SW 1271 (cell line): Measurements from ENCODE around the gene TGFBR3.

Experiments
- DNase-seq, 2 experiments: peaks; one replicate each; lab custom pipeline; 2025; lab: John Stamatoyannopoulos, UW

Gene TGFBR3

DNA sequence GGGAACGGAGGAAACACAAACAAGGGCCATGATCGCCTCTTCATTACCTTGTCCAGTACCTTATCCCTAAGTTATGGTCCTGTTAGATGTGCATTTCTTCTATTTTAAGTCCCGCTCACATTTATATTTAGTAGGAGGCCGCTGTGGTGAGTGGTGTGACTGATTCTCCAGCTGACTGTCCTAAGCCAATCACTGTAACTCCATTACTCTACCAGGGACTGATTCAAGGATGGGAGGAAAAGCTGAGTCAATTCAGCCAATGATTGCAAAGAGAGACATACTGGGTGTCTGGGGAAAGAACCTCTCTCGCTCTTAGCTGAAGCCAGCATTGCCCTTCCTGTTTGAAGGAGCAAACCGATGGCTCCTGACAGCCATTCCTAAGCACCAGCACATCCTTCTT lies 59.7 kb downstream of the TGFBR3 start:
- DNase-seq: no peak

- DNase-seq: no peak
Observed at GRCh38 chr1:91821126-91821868, 64.7 kb downstream of the TGFBR3 start.

- DNase-seq: no peak
Observed at GRCh38 chr1:91819038-91819788, 66.7 kb downstream of the TGFBR3 start.

DNA sequence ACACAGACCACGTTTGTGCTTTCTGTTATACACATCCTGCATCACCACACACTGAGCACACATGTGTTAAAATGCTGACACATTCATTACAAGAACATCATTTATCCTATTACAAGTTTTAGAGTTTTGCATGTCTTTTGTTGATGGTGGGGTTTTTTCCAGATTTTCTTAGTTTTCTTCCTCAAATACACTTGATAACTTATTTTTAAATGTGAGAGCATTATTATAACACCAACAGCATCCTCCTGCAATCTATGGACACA lies 67.3 kb downstream of the TGFBR3 start:
- no peak for DNase-seq

- no peak for DNase-seq
Observed at GRCh38 chr1:91817211-91817905, 68.6 kb downstream of the TGFBR3 start.

- DNase-seq: no peak
Observed at GRCh38 chr1:91816031-91816430, 69.9 kb downstream of the TGFBR3 start.

DNA sequence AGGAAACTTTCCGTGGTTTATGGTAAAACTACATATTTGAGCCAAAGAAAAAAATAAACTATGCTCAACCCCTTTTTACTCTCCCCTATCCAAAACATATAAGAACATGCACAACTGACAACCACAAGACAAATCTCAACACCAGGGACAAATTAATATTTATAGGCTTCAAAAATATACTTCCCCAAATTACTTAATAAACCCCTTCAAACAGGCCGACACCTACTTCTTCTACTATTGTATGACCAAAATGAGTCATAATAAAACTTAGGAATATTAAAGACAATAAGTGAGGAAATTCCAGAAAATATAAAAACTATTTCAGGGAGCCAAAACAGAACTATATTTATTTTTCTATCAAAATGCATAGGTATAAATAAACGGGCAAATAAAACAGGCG lies 71.5 kb downstream of the TGFBR3 start:
- no peak for DNase-seq

DNA sequence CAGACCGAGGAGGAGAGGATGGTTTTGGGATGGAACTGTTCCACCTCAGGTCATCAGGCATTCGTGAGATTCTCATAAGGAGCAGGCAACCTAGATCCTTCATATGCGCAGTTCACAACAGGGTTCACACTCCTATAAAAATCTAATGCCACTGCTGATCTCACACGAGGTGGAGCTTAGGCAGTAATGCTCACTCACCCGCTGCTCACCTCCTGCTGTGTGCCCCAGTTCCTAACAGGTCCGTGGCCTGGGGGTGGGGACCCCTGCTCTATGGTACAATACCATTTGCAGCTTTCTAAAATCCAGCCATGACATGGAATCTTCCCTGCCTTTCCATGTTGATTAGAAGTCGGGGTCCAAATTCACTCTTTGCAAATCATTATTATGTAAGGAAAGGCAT lies 72.1 kb downstream of the TGFBR3 start:
- DNase-seq: no peak

GRCh38 chr1:91811363-91812025 lies 74.5 kb downstream of the TGFBR3 start:
- no peak for DNase-seq

DNA sequence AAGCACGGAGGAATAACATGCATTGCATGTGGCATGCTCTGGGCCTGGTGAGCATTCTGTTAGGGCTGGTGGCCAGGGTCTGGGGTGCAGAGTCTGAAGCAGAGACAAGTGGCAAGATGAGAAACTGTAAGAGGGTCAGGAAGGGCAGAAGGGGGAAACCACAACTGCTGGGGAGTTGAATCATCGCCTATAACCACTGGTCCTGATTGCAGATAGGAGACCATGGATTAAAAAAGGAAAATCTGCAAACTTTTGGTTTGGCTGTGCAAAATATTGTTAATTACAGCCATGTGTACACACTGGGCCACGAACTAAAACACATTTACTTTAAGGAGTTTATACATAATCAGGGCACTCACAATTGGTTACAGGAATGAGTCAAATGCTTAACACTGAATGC lies 76.6 kb downstream of the TGFBR3 start:
- DNase-seq: no peak

GRCh38 chr1:91807921-91808620 lies 77.9 kb downstream of the TGFBR3 start:
- DNase-seq: no peak

DNA sequence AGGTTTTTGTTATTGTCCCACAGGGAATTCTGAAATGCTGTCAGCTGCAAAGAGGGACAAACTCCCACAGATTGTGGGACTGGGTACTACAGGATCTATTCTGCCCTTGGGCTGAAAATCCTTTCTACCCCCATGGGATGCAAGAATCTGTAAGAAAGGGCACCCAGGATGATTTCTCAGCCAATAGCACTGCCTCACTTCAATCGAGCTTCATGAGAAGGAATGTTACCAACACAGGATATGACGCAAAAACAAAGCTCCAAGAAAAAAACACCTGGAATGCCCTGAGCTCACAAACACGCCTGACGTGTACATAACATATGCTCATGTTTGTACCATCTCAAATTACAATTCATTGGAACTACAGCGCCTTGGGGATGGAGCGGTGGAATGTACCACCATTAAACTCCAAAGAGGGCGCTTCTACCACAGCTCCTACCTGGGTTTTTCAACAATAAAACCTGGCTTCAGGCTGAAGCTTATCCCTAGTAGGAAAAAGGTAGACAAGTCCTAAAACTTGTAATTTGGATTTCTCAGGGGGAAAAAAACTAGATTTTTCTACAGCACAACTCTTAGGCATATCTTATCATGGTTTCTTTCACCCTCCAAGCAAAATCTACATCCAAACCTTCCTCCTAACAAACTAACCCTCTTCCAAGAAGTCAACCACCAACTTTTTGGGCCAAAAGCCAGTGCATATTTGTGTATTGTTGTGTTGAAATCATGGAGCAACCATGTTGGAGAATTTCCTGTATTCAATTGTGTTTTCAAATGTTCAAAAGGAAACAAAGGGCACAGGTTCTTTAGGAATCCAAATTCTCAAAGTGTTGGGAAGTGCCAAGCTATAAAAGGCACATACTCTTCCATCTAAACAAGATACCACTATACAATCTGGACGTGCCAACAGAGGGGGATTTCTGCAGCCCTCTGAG lies 78.9 kb downstream of the TGFBR3 start:
- no peak for DNase-seq

DNA sequence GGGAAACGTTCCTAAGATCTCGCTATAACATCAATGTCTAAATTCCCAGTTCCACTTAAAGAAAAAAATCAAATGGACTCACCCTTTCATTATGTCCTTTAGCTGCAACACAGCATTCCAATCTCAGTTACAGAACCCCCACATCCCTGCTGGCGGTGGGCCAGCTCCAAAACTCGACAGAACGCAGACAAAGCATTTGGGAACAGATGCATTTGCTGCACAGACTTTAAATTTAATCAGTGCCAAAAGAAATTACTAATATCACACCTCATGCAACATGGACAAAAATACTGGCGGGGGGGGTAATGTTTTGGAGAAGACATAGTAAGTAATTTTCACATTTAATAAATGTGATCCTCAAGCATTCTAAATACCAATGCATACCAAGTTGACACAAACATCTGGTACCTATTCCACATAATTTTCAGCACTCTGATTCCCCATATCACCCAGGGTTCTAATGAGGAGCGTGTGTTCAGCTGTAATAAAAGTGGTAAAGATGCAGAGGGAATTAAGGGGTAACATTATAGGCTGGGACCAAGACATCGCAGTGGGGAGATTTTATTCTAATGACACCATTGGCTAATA lies 79.7 kb downstream of the TGFBR3 start:
- DNase-seq: no peak

GRCh38 chr1:91805311-91805801 lies 80.6 kb downstream of the TGFBR3 start:
- no peak for DNase-seq

DNA sequence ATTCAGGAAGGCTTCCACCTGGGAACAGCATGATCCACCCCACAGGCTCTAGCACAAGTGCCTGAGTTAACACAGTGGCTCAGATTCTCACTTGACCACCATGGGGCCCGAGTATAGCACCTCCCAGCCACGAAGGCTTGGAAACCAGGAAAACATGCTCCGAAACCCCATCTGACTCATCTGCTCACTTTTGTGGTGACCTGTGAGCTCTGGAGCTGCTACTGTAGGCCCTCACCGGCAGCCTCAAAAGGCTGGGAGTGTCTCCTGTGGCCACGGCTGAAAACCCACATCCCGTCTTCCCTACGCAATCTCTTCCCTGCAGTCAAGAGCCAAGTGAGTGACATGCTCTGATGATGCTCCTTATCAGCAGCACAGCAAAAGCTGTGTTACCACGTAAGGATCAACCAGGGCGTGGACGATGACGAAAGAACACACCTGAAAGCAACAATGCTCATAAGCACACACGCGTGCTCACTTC lies 81.4 kb downstream of the TGFBR3 start:
- no peak for DNase-seq

DNA sequence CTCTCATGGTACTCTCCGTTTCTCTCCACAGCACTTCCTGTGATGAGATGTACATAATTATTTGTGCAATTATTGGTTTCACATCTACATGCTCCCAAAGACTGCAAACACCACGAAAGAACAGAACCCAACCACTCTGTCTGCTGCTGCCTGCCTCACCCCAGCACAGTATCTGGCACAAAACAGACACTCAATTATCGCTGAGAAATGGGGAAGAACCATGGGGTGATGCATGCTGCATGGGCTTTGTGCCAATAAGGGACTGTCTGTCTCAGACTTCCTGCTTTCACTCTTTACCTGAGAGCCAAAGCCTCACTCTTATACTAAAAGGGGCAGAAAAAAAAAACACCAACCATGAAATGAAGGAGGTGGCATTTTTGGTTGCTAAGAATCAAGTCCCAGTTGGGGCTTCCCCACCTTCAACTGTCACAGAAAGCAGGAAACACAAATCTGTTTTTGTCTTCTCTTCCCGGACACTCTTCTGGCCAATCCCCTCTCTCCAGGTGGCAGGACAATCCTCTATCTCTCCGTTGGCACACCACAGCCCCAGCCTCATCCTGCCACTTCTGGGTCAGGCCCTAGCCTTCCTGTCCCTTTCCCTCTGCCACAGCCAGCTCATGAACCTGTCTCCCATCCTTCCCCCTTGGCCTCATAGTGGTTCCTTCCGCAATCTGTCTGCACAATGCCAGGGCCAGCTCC lies 82.0 kb downstream of the TGFBR3 start:
- no peak for DNase-seq

- no peak for DNase-seq
Observed at GRCh38 chr1:91803123-91803522, 82.8 kb downstream of the TGFBR3 start.

GRCh38 chr1:91801496-91802115 lies 84.3 kb downstream of the TGFBR3 start:
- DNase-seq: no peak

GRCh38 chr1:91799863-91800262 lies 86.1 kb downstream of the TGFBR3 start:
- no peak for DNase-seq
